ENCODE results near the gene SLC6A8. TPM values are rescaled to one million over a fixed set of nuclear protein-coding genes. Genes with fewer than 3 reads are reported as not detected.

SLC6A8 gene
- total RNA-seq, 1 donor from 2014 or later, result 74.1 TPM

- peak; percentile 76 for TF ChIP-seq CTCF (IDR thresholded peaks at IDR 0.05)
- peaks cover 2% of the 10 kb centered on the region for H3K36me3 Mint-ChIP-seq (ENCODE audit: unreplicated experiment)
- H3K4me1 Mint-ChIP-seq (ENCODE audit: unreplicated experiment), result peaks cover 6% of the 10 kb centered on the region
These were observed 19.8 kb upstream of the SLC6A8 start for GRCh38 chrX:153667956-153668396.

GRCh38 chrX:153668423-153669173 lies 19.1 kb upstream of the SLC6A8 start:
- no peak for DNase-seq (ENCODE audit: extremely low spot score, unreplicated experiment)
- Mint-ChIP-seq H3K4me1 (ENCODE audit: unreplicated experiment) (peaks cover 6% of the 10 kb centered on the region), H3K9me3 (ENCODE audit: unreplicated experiment) (peaks cover 10% of the 10 kb centered on the region), H3K27ac (ENCODE audit: unreplicated experiment) (no peak overlapping the region), H3K4me3 (ENCODE audit: unreplicated experiment) (no peak overlapping the region), H3K27me3 (ENCODE audit: unreplicated experiment) (peaks cover 19% of the 10 kb centered on the region), H3K36me3 (ENCODE audit: unreplicated experiment) (peaks cover 2% of the 10 kb centered on the region)
- no peak for TF ChIP-seq CTCF (IDR thresholded peaks at IDR 0.05)

More at GRCh38 chrX:153667956-153668396, 19.8 kb upstream of the SLC6A8 start:
- Mint-ChIP-seq H3K4me3 (ENCODE audit: unreplicated experiment) (no peak overlapping the region), H3K27me3 (ENCODE audit: unreplicated experiment) (peaks cover 17% of the 10 kb centered on the region), H3K9me3 (ENCODE audit: unreplicated experiment) (peaks cover 10% of the 10 kb centered on the region), H3K27ac (ENCODE audit: unreplicated experiment) (no peak overlapping the region)
- DNase-seq (ENCODE audit: extremely low spot score, unreplicated experiment), result peak; percentile 92

GRCh38 chrX:153669174-153669890 lies 18.4 kb upstream of the SLC6A8 start:
- Mint-ChIP-seq H3K4me3 (ENCODE audit: unreplicated experiment) (no peak overlapping the region), H3K27me3 (ENCODE audit: unreplicated experiment) (peaks cover 22% of the 10 kb centered on the region), H3K9me3 (ENCODE audit: unreplicated experiment) (peaks cover 10% of the 10 kb centered on the region), H3K4me1 (ENCODE audit: unreplicated experiment) (peaks cover 8% of the 10 kb centered on the region), H3K36me3 (ENCODE audit: unreplicated experiment) (peaks cover 2% of the 10 kb centered on the region), H3K27ac (ENCODE audit: unreplicated experiment) (no peak overlapping the region)
- DNase-seq (ENCODE audit: extremely low spot score, unreplicated experiment), result no peak
- peak; percentile 72 for TF ChIP-seq CTCF (IDR thresholded peaks at IDR 0.05)

- Mint-ChIP-seq H3K36me3 (ENCODE audit: unreplicated experiment) (peaks cover 1% of the 10 kb centered on the region), H3K27ac (ENCODE audit: unreplicated experiment) (no peak overlapping the region), H3K27me3 (ENCODE audit: unreplicated experiment) (peaks cover 23% of the 10 kb centered on the region), H3K9me3 (ENCODE audit: unreplicated experiment) (peaks cover 2% of the 10 kb centered on the region), H3K4me3 (ENCODE audit: unreplicated experiment) (no peak overlapping the region), H3K4me1 (ENCODE audit: unreplicated experiment) (peaks cover 10% of the 10 kb centered on the region)
- TF ChIP-seq CTCF (IDR thresholded peaks at IDR 0.05), result no peak
- no peak for DNase-seq (ENCODE audit: extremely low spot score, unreplicated experiment)
These were observed 17.6 kb upstream of the SLC6A8 start for GRCh38 chrX:153669901-153670731.

All from osteocyte (in vitro differentiated cells).